OCI-M1 (cell line): ENCODE results near the gene LPIN3.

Experiments
- DNase-seq: peaks from one replicate; lab custom pipeline; 2025; lab: John Stamatoyannopoulos, UW

LPIN3 gene

DNA sequence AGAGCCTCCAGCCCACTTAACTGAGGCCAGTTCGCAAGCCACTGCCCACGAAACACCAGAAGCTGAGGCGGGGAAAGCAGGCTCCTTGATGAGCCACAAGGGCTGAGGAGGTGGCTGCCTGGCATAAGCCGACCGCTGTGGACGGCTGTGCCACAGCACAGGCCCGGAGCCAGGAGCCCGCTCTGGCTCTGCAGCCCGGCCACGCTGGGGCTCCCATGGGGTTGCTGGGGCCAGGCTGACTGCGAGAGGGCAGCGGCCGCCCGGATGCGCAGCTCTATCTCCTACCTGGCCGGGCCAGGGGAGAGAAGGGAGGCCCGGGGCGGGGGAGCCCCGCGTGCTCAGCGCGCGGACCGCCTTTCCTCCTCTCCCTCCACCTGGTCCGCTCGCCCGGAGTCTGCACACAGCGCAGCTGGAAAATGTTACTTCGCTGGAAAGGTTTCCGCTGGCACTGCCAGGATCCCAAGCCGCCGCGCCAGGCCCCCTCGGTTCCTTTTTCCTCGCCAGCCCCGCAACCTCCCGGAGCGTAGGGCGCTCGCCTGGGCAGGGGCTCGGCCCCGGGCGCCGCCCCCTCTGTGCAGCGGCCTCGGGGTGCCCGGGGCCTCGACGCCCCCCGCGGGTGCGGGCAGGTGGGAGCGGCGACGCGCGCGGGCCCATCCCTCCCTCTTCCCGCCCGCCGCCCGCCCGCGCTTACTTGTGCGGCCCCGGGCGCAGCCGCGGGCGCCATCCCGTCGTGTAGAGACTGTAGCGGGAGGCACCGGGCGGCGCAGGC lies 25.3 kb downstream of the LPIN3 start:
- no peak for DNase-seq

DNA sequence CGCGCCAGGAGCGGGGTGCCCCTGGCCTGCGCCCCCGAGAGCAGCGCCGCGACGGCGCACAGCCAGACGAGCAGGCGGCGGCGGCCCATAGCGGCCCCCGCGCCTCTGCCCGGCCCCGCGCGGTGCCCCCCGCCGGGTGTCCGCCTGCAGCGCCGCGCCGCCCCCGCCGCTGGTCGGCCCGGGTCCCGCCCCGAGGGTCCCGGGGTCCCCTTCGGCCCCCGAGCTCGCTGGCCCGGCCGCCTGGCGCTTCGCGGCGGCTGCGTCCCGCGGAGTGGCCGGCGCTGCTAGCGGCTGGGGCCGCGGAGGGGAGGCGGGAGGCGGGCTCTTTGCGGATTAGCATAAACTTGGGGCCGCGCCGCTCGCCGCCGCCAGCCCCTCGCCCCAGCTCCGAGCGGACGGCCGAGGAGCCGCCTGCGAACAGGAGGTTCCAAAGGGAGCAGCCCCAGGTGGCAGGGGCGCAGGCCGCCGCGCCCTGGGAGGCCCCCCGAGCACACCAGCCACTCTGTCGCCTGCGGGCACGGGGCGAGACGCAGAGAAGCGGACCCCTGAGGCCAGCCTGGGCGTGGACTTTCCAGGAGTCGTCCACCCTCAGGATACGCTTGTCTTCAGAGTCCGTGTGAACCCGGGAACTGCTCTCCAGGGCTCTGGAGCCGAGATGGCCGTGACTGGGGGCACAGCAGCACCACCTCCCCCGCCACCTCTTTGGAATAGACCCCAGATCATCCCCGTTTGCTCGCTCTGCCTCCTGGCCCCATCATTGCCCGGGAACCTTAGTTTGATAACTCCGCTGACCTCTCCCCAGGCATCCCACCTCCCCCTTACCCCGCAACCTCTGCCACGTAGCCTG lies 26.1 kb downstream of the LPIN3 start, which contains the start of gene EMILIN3:
Gene EMILIN3, minus strand, starts transcription at position 273 of the 847 bp plus-strand sequence. Its CDS starts 184 bp downstream, at position 89.
- DNase-seq: no peak

DNA sequence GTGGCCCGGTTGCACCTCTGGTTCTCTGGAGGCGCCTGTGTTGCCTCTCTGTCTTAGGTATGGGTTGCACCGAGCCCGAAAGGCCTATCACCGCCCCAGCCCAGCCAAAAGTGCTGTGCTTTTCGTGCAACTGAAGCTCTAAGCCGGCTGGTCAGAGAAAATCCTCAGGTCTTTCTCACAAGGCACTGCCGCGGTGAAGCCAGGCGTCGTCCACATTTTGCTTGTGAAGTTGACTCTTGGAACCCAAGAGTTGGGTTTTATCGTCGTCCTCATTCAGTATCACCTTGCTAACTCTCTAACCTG lies 26.7 kb downstream of the LPIN3 start:
- DNase-seq: no peak

DNA sequence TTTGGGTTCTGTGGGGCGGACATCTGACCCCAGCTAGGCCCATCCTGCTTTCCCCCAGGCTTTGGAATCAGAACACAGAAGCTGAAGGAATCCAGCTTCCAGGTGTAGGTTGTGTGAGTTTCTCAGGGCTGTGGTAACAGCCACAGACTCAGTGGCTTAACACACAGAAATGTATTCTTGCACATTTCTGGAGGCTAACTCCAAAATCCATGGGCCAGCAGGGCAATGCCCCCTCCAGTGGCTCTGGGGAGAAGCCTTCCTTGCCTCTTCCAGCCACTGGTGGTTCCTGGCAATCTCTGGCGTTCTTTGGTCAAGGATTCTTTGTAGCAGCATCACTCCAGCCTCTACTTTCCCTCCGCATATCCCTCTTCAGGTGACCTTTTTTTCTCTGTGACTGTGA lies 27.3 kb downstream of the LPIN3 start:
- DNase-seq: no peak

DNA sequence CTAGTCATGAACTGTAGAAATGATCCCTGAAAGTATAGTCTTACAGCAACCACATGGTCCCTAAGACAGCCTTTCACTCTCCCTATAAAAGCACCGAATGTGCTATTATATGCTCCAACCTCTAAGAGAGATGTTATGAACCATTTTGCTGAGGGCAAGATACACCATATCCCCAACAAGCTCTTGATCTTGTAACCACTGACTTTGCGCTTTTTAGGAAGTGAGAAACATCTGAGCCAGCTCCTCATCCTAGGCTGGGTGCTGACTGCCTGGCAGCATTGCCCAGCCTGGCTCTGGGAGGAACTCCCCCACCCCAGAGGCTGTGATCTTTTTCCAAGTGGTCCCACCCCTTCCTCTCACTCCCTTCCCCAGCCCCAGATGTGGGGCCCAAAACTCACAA lies 29.1 kb downstream of the LPIN3 start:
- no peak for DNase-seq

DNA sequence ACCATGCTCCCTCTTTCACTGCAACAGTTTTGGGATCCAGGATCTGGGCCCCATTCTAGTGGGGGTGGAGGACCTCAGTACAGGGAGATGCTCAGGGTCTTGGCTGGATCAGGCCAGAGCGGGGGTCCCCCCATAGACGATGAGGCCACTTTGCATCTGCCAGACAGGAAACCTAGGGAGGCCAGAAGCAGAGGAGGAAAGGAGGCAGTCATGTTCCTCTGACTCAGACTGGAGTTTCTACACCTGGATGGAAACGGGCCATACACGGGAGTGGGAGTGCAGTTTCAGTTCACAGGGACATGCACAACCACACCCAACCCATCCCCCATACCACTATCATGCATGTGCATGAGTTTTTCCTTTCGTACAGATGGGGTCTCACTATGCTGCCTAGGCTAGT lies 29.6 kb downstream of the LPIN3 start:
- no peak for DNase-seq

DNA sequence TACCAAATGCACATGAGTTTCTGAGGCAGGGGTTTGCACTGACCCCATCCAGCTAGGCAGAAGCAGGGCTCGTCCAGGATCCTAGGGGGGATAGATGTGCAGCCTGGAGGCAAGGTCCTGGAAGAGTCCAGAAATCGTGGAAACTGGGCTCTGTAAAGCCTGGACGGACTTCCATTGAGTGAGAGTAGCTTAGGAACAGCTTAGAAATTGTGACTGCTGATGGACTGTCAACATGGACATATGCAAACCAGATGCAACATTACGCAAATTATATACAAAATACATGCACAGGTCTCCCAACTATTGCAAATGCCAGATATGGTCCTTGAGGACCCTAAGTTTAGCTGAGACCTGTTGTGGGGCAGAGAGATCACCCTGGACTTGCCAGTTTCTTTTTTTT lies 30.8 kb downstream of the LPIN3 start:
- no peak for DNase-seq

DNA sequence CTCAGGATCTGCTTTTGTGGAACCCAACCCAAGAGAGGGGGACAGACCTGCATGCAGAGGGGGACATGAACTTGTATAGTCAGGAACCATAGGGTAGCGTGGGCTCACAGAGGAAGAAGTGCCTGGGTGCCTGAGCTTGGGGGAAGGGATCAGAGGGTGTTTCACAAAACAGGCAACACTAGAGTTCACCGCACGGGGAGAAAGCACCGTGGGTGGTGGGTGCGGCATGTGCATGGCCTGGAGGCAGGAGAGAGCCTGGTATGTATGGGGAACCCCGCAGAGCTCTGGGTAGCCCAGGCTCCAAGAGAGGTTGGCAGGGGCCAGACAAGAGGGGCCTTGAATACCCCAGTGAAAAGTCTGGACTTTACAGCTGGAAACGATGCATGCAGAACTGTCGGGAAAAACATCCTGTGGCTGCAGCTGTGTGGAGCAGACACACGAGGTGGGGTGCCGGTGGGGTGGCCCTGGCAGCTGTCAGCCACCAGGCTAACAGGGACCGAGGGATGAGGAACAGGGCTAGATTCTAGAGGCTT lies 32.7 kb downstream of the LPIN3 start:
- no peak for DNase-seq

DNA sequence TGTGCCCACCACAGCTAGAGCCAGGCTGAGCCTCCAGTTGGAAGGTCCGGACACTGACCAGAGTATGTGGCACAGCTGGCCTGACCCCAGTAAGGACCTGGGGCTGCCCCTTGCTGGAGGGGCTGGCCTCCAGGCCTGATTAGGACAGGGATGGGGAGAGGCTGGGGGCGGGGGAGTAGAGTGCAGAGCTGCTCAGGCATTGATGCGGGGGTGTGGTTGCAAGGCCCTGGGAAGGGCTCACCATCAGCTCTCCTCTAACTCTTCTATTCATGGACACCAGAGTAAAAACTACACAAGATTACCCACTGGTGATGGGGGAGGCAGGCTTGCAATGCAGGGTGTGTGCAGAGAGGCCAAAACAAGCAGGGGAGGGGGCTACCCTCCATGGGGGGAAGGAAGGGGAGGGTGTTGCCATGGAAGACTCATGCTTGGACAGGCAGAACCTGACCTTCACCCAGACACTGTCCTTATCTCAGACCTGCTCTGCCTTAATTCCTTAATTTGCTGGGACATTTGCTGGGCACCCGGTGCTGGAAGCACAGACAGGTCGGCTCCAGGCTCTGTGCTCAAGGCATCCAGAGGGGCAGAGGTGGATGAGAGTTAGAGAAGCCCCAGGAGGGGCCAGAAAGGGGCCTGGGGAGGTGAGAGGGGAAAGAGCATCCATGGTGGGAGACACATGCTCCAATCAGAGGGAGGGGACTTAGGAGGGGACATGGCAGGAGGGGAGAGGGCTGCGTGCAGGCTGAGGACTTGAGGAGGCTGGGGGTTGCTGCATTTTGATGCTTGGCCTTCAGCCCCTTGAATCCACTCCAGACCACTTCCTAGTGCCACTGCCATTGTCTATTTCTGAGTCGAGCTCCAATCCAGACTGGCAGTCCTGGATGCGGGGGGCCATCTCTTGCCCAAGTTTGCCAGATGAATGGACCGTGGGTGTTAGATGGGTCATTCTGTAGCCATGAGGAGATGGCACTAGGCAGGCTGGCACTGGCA lies 33.6 kb downstream of the LPIN3 start:
- no peak for DNase-seq

DNA sequence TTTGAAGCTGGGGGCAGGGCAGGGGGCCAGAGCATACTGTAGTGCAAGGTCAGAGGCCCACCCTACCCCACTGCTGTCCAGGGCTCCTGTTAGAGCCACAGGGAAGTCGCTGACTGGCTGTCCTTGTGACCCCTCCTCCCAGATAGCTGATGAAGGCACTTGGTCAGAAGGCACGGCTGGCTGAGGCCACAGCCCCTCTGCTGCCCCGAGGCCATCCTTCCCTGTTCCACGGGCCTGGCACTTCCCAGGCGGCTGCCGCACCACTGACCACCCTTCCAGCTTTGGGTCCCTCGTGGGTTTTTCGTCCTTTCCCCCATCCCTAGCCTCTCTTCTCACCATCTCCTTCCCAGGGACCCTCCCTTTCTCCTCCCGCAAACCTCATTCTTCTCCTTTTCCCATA lies 35.2 kb downstream of the LPIN3 start:
- DNase-seq: no peak

DNA sequence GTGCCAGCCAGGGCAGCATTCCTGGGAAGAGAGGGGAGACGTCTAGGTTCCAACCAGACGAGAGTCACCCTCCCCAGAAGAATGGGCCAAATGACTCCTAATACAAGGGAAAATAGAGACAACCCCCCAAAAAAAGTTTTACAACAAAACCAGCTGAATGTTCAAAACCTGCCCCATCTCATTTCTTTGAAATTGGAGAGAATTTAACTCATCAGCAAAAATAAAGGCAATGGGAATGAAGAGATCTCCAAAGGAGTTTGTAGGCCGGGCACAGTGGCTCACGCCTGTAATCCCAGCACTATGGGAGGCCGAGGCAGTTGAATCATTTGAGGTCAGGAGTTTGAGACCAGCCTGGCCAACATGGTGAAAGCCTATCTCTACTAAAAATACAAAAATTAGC lies 35.7 kb downstream of the LPIN3 start:
- no peak for DNase-seq

DNA sequence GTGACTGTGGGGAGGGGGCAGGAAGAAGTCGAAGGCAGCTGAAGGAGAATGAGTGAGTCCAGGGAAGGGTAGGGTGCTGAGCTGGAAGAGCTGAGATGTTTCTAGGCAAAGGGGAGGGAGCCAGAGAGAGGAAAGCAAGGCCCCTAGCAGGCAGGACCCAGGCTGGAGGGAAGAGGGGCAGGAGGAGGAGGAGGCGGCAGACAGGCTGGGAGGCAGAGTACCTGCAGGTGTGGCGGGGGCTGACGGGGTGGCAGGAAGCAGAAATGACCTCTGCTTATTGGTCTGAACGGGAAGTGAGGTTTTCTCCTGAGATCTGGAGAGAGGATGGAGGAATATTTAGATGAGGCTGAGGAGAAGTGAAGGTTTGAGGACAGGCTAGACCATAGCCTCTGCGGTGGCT lies 36.7 kb downstream of the LPIN3 start:
- DNase-seq: no peak

DNA sequence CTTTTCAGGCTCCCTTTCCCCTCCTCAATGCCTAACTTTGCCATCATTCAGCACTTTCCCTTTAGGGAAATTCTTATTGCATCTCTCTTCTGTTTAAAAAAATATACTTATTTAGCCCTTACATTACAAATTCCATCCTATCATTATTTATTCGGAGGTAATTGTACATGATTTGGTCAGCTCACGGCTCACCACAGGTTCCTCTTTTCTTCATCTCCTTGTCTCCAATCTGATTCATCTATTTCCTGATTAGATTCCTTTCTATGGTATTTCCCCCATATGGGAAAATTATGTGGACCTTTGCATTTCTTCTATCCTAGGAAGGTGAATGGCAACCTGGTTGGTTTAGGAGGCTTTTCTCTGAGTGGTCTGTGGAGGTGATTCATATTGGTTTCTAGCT lies 38.9 kb downstream of the LPIN3 start:
- peak; percentile 12 for DNase-seq

DNA sequence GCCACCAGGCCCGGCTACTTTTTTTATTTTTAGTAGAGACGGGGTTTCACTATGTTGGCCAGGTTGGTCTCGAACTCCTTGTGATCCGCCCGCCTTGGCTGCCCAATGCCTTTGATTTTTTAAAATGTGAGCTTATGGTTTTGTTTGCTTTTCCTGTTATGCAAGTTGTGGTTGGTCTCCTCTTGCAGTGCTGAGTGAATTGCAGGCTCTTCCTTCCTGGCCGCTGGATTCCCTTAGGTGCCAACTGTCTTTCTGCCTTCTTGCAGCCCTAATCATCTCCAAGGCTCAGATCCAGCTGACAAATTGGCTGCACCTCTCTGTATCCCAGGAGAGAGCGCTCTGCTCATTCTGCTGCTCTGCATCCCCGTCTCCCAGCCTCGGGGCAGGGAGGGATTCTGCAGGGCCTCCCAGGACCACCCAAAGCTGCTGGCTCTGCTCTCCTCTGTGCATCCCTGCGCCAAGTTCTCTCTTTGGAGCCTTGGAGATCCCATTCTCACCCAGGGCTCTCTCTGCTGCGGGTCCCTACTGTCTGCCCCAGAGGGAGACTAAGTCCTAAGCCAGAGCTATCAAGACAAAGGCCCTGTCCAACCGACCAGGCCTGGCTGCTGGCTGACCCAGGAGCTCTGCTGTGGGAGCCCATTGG lies 40.1 kb downstream of the LPIN3 start:
- no peak for DNase-seq

DNA sequence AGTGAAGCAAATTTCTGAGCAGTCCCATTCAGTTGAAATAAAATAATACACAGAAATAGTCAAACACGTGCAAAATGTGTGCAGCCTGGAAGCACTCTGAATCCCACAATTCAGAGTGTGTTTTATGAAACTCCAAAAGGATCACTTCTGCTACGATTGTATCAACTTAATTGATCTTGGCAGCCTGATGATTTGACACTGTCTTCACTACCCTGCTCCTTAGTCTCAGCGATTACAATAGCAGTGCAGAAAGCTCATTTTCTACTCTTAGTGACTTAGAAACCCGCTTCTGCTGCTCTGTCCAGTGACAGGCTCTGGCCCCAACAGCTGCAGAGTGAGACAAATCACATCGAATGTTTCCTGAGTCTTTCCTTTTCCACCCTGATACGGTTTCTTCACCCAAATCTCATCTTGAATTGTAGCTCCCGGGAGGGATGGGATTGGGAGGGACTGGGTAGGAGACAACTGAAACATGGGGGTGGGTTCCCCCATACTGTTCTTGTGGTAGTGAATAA lies 42.2 kb downstream of the LPIN3 start:
- DNase-seq: no peak

DNA sequence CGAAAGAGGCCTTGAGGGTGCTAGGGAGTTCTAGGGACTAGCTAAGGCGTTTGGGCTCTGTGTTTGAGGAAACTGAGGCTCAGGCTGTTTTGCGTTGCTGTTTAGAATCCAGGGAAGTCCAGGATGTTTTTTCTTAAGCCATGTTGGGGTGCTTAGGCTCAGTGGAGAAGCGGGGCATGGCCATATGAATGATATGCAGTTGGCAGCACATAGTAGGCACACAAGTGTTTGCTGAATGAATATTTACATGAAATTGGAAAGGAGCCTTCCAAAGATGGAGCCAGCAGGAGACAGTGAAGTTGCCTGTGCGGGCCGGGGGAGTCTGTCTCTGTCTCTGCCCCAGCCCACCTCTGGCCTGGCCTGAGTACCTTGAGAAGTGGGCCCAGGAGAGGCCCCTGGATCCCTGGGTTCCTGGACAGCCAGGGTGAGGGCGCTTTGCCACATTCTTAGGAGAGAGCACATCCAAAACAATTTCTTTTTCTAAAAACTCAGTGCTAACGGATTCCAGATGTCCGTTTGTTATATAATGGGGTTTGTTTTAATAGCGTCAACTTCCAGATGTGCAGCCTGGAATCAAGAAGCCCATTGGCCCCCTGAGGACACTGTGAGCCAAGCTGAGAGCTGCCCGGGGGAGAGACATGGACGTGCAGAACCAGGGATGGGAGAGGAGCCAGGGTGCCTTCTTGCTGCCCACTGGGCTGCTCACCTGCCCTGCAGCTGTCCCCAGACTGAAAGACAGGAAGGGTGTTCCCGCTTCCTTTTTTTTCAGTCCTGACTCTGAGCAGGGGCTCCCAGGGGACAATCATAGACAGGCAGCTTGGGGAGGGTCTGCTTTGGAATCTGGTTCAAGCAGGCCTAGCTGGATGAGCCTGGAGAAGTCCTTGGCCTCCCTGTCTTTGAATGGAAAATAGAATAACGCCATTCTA lies 46.1 kb downstream of the LPIN3 start:
- DNase-seq: no peak

DNA sequence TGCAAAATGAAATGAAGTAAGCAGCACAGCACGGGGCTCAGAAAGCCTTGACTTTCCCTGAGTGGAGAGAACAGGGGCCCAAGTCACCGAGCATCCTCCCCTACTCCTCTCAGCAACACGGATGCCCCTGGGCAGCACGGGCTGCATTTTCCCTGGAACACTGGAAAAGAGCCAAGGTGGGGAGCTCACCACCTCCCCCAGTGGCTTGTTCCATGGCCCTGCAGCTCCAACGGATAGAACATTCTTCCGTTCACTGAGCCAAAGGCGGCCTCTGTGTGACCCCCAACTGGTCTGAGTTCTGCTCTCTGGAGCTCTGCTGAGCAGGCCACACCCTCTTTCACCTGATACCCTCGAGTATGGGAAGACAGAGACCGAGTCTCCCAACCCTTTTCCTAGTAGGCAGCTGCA lies 46.8 kb downstream of the LPIN3 start:
- DNase-seq: no peak

DNA sequence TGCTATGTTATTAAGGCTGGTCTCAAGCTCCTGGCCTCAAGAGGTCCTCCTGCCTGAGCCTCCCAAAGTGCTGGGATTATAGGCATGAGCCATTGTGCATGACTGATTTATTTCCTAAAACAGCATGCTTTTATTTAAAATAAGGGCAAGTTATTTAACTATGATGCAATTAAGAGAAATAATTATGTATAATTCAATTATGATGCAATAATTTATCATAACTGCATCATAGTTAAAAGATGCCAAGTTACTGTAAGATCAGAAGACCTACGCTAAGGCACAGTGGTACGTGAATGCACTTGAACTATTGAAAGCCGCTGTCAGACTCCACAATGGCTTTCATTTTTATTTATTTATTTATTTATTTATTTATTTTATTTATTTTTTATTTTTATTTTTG lies 50.3 kb downstream of the LPIN3 start:
- DNase-seq: no peak

DNA sequence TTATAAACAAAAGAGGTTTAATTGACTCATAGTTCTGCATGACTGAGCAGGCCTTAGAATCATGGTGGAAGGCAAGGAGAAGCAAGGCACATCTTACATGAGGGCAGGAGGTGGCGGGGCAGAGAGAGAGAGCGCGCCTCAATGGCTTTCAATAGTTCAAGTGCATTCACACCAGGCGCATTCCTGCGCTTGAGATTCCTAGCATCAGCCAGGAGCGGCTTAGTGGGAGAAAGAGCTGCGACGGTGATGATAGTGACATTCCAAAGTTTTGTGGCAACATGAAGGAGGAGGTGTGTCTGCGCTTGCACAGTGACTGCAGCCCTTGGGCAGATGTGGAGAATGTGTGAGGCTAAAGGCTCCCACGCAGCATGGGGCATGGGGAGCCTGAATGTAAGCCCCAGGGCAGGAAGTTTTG lies 51.0 kb downstream of the LPIN3 start:
- no peak for DNase-seq

DNA sequence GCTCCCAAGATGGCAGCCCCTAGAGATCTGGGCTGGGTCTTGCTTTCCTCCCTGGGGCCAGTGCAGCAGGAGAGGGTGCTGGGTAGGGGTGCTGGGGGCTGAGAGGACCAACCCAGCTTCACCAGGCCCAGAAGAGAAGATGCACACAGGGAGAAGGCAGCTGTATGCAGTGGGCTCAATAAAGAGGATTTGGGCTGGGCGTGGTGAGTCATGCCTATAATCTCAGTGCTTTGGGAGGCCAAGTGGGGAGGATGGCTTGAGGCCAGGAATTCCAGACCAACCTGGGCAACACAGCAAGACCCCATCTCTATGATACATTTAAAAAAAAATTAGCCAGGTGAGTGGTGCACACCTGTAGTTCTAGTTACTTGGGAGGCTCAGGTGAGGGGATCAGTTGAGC lies 51.7 kb downstream of the LPIN3 start:
- DNase-seq: no peak
